OCI-LY7 (cell line): ENCODE results near the gene P4HA3.

Experiments
- CTCF ChIP-seq: fragments of 200-600 bp; sonication (generic); conservative IDR thresholded peaks from 2 replicates; pipeline ENCODE4 v1.5.1; 2014; ENCODE audit warnings: mild to moderate bottlenecking, antibody characterized with exemption, low read length, moderate library complexity, mixed read lengths
- EZH2phosphoT487 ChIP-seq: fragments of 200-600 bp; sonication (generic); IDR thresholded peaks from 2 replicates; pipeline ENCODE4 v1.6.1; 2018; ENCODE audit warnings: low read depth, borderline replicate concordance, mild to moderate bottlenecking, mixed run types, antibody characterized with exemption, low read length, moderate library complexity, mixed read lengths

- TF ChIP-seq CTCF (no peak), EZH2phosphoT487 (no peak)
These were observed 63.0 kb downstream of the P4HA3 start for GRCh38 chr11:74248469-74248868.
